H9 (cell line): ENCODE results near the gene ZNF366. TPM values are rescaled to one million over a fixed set of nuclear protein-coding genes. Genes with fewer than 3 reads are reported as not detected.

Experiments used
- DNase-seq: peaks from one replicate; pipeline ENCODE4 v3.0.0-alpha.2; 2017
- H2AFZ ChIP-seq: one replicate; pipeline ENCODE4 v1.6.1; 2013; ENCODE audit warnings: mild to moderate bottlenecking, low read length, control low read depth, moderate library complexity
- H2AK5ac ChIP-seq: 2 replicates; pipeline ENCODE4 v1.6.1; 2013; ENCODE audit warnings: low read length, control low read depth, mixed read lengths; ENCODE audit not compliant: insufficient read length
- H2BK120ac ChIP-seq: one replicate; pipeline ENCODE4 v1.6.1; 2013; ENCODE audit warnings: low read depth, mild to moderate bottlenecking, low read length, control low read depth, inconsistent platforms; ENCODE audit not compliant: poor library complexity, severe bottlenecking
- H2BK12ac ChIP-seq: 2 replicates; pipeline ENCODE4 v1.6.1; 2013; ENCODE audit warnings: low read length, control low read depth, mixed read lengths, low read depth; ENCODE audit not compliant: insufficient read length
- H2BK15ac ChIP-seq: 2 replicates; pipeline ENCODE4 v1.6.1; 2013; ENCODE audit warnings: low read depth, low read length, control low read depth
- H2BK20ac ChIP-seq: one replicate; pipeline ENCODE4 v1.6.1; 2013; ENCODE audit warnings: low read depth, mild to moderate bottlenecking, low read length, control low read depth, inconsistent platforms; ENCODE audit not compliant: poor library complexity, severe bottlenecking
- H2BK5ac ChIP-seq: 2 replicates; pipeline ENCODE4 v1.6.1; 2013; ENCODE audit warnings: low read length, control low read depth, mixed read lengths; ENCODE audit not compliant: insufficient read length
- H3K14ac ChIP-seq: 2 replicates; pipeline ENCODE4 v1.6.1; 2013; ENCODE audit warnings: low read length, control low read depth; ENCODE audit not compliant: insufficient read depth
- H3K18ac ChIP-seq: 2 replicates; pipeline ENCODE4 v1.6.1; 2013; ENCODE audit warnings: low read depth, mild to moderate bottlenecking, mixed read lengths, low read length, control low read depth; ENCODE audit not compliant: insufficient read length
- H3K23ac ChIP-seq: 2 replicates; pipeline ENCODE4 v1.6.1; 2013; ENCODE audit warnings: low read length, control low read depth, mixed read lengths, low read depth; ENCODE audit not compliant: insufficient read length
- H3K23me2 ChIP-seq: 2 replicates; pipeline ENCODE4 v1.6.1; 2013; ENCODE audit warnings: low read depth, mild to moderate bottlenecking, mixed read lengths, low read length, control low read depth; ENCODE audit not compliant: insufficient read length, poor library complexity, severe bottlenecking
- H3K27ac ChIP-seq: 2 replicates; pipeline ENCODE4 v1.5.1; 2013; ENCODE audit warnings: low read length, control low read depth, mixed read lengths, low read depth; ENCODE audit not compliant: insufficient read length
- H3K27me3 ChIP-seq: 2 replicates; pipeline ENCODE4 v1.6.1; 2013; ENCODE audit warnings: low read length, control low read depth, inconsistent platforms; ENCODE audit not compliant: insufficient read depth
- H3K4ac ChIP-seq: 2 replicates; pipeline ENCODE4 v1.6.1; 2013; ENCODE audit warnings: low read depth, mild to moderate bottlenecking, control low read depth, inconsistent platforms, low read length, moderate library complexity
- H3K4me1 ChIP-seq: 2 replicates; pipeline ENCODE4 v1.6.1; 2013; ENCODE audit warnings: low read length, control low read depth, inconsistent platforms; ENCODE audit not compliant: insufficient read depth
- H3K4me2 ChIP-seq: 2 replicates; pipeline ENCODE4 v1.6.1; 2013; ENCODE audit warnings: low read length, control low read depth, mixed read lengths; ENCODE audit not compliant: insufficient read length, insufficient read depth
- H3K56ac ChIP-seq: 2 replicates; pipeline ENCODE4 v1.6.1; 2013; ENCODE audit warnings: low read depth, mild to moderate bottlenecking, mixed read lengths, low read length, control low read depth; ENCODE audit not compliant: insufficient read length
- H3K79me1 ChIP-seq: 2 replicates; pipeline ENCODE4 v1.6.1; 2013; ENCODE audit warnings: low read depth, mild to moderate bottlenecking, moderate library complexity, low read length, control low read depth, inconsistent platforms; ENCODE audit not compliant: insufficient read depth, poor library complexity, severe bottlenecking
- H3K79me2 ChIP-seq: 2 replicates; pipeline ENCODE4 v1.6.1; 2013; ENCODE audit warnings: low read length, control low read depth, inconsistent platforms; ENCODE audit not compliant: insufficient read depth
- H3K9ac ChIP-seq: 2 replicates; pipeline ENCODE4 v1.6.1; 2013; ENCODE audit warnings: low read length, control low read depth, mixed read lengths; ENCODE audit not compliant: insufficient read length; ENCODE audit errors: extremely low read depth
- H3K9me3 ChIP-seq: one replicate; pipeline ENCODE4 v1.6.1; 2013; ENCODE audit warnings: low read depth, low read length, inconsistent platforms; ENCODE audit not compliant: control insufficient read depth
- H3T11ph ChIP-seq: one replicate; pipeline ENCODE4 v1.6.1; 2013; ENCODE audit warnings: mild to moderate bottlenecking, low read length, control low read depth, inconsistent platforms
- H4K20me1 ChIP-seq: one replicate; pipeline ENCODE4 v1.6.1; 2013; ENCODE audit not compliant: control insufficient read depth, insufficient read length, insufficient read depth
- H4K5ac ChIP-seq: 2 replicates; pipeline ENCODE4 v1.6.1; 2013; ENCODE audit warnings: low read depth, mild to moderate bottlenecking, mixed read lengths, low read length, control low read depth; ENCODE audit not compliant: insufficient read length
- H4K8ac ChIP-seq: replicated peaks from 2 replicates; pipeline ENCODE4 v1.6.1; 2013; ENCODE audit warnings: low read length, control low read depth, mixed read lengths, low read depth; ENCODE audit not compliant: insufficient read length
- H4K91ac ChIP-seq: 2 replicates; pipeline ENCODE4 v1.6.1; 2013; ENCODE audit warnings: low read depth, mild to moderate bottlenecking, moderate library complexity, mixed read lengths, low read length, control low read depth; ENCODE audit not compliant: insufficient read length
- H3K27ac Mint-ChIP-seq, 3 experiments: 2 replicates in 2 of 3; 3 replicates in 1 of 3; pipeline ENCODE4 v1.8.0; 2020 to 2021; ENCODE audit warnings: mixed read lengths in 3 of 3, mild to moderate bottlenecking in 1 of 3, moderate library complexity in 1 of 3
- H3K27me3 Mint-ChIP-seq: 2 replicates; pipeline ENCODE4 v1.8.0; 2021; ENCODE audit warnings: low read depth, mild to moderate bottlenecking, moderate library complexity, mixed read lengths
- H3K36me3 Mint-ChIP-seq, 3 experiments: 2 replicates in 2 of 3; 3 replicates in 1 of 3; pipeline ENCODE4 v1.8.0; 2020 to 2021; ENCODE audit warnings: low read depth in 3 of 3, mixed read lengths in 3 of 3; ENCODE audit not compliant: insufficient read depth in 1 of 3
- H3K4me1 Mint-ChIP-seq, 2 experiments: 2 replicates each; pipeline ENCODE4 v1.8.0; 2020; ENCODE audit warnings: mixed read lengths in 2 of 2
- H3K4me3 Mint-ChIP-seq, 2 experiments: 2 replicates in 1 of 2; 3 replicates in 1 of 2; pipeline ENCODE4 v1.8.0; 2020 to 2021; ENCODE audit warnings: mild to moderate bottlenecking in 2 of 2, mixed read lengths in 2 of 2, moderate library complexity in 1 of 2
- H3K9me3 Mint-ChIP-seq, 2 experiments: 2 replicates in 1 of 2; 3 replicates in 1 of 2; pipeline ENCODE4 v1.8.0; 2020; ENCODE audit warnings: mild to moderate bottlenecking in 2 of 2, mixed read lengths in 2 of 2, moderate library complexity in 1 of 2
- CTCF ChIP-seq: fragments of 200-600 bp; sonication (generic); conservative IDR thresholded peaks from 3 replicates; pipeline ENCODE4 v1.8.0; 2021; ENCODE audit warnings: antibody characterized with exemption, mild to moderate bottlenecking
- total RNA-seq: library from RNA; stranded (reverse); gene quantifications from 2 replicates; pipeline ENCODE4 v1.2.1, GENCODE V29; 2021

ZNF366 gene
- total RNA-seq, 1 experiment from 2014 or later = not detected

- Histone ChIP-seq H3K9ac (no peak overlapping the region), H3K4ac (no peak overlapping the region), H4K91ac (no peak overlapping the region), H3K14ac (no peak overlapping the region), H2BK120ac (no peak overlapping the region), H3K56ac (no peak overlapping the region), H3K23me2 (no peaks in the 10 kb centered on the region), H3K4me1 (no peaks in the 10 kb centered on the region), H3K27ac (no peak overlapping the region), H3K4me2 (no peak overlapping the region), H3K18ac (no peak overlapping the region), H3K23ac (no peak overlapping the region), H3K79me2 (no peaks in the 10 kb centered on the region), H4K8ac (no peak overlapping the region), H2BK5ac (no peak overlapping the region), H3K9me3 (no peaks in the 10 kb centered on the region), H3T11ph (no peak overlapping the region), H4K20me1 (no peaks in the 10 kb centered on the region), H2BK20ac (no peak overlapping the region), H2BK15ac (no peak overlapping the region), H4K5ac (no peak overlapping the region), H2AK5ac (no peak overlapping the region), H2AFZ (no peak overlapping the region), H3K79me1 (no peaks in the 10 kb centered on the region), H2BK12ac (no peak overlapping the region), H3K27me3 (no peaks in the 10 kb centered on the region)
- Mint-ChIP-seq H3K27ac (no peak overlapping the region), H3K4me1 (no peaks in the 10 kb centered on the region), H3K9me3 (no peaks in the 10 kb centered on the region), H3K36me3 (no peaks in the 10 kb centered on the region), H3K4me3 (no peak overlapping the region), H3K27me3 (no peaks in the 10 kb centered on the region; the same call in 1 of the 2 replicates)
- DNase-seq = no peak
- TF ChIP-seq CTCF = no peak
Measured at GRCh38 chr5:72474516-72474915, 32.7 kb downstream of the ZNF366 start.
